Measurements from ENCODE around the gene LRTM1. TPM values are rescaled to one million over a fixed set of nuclear protein-coding genes. Genes with fewer than 3 reads are reported as not detected.

Gene LRTM1
- polyA plus RNA-seq, 3 donors, result not detected

DNA sequence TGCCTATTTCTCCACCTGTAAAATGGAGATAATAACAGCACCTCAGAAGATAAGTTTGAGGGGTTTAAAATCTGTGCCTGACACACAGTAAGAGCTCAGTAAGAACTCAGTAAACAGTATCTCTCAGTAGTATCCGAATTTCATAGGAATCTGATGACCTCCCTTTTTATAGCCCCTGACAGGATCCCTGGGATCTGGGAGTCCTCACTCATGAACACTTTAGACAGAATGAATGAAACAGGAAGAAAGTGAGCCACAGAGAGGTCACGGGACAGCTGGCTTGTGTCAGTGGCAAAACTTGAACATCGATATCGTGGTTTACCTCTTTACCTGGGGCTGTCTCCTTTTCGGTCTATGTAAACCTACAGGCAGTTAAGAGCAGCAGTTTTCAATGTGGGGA, 51.2 kb downstream of the LRTM1 start:
- no peak overlapping the region for H3K27ac ChIP-seq (ENCODE audit: low read depth in 1 of 2, low read length in 2 of 2)
- no peak for DNase-seq
- H3K4me1 Mint-ChIP-seq, result no peaks in the 10 kb centered on the region
- no peaks in the 10 kb centered on the region for H3K36me3 ChIP-seq (replicated peaks in 1 of 2; ENCODE audit: control insufficient read depth in 1 of 2, insufficient read depth in 2 of 2, low read length in 2 of 2)
- TF ChIP-seq, protein P1, sequence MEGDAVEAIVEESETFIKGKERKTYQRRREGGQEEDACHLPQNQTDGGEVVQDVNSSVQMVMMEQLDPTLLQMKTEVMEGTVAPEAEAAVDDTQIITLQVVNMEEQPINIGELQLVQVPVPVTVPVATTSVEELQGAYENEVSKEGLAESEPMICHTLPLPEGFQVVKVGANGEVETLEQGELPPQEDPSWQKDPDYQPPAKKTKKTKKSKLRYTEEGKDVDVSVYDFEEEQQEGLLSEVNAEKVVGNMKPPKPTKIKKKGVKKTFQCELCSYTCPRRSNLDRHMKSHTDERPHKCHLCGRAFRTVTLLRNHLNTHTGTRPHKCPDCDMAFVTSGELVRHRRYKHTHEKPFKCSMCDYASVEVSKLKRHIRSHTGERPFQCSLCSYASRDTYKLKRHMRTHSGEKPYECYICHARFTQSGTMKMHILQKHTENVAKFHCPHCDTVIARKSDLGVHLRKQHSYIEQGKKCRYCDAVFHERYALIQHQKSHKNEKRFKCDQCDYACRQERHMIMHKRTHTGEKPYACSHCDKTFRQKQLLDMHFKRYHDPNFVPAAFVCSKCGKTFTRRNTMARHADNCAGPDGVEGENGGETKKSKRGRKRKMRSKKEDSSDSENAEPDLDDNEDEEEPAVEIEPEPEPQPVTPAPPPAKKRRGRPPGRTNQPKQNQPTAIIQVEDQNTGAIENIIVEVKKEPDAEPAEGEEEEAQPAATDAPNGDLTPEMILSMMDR (IDR thresholded peaks at IDR 0.05), result no peak
- H3K9me3 ChIP-seq (replicated peaks in 1 of 2; ENCODE audit: control insufficient read depth in 1 of 2, insufficient read depth in 1 of 2, low read length in 2 of 2), result no peaks in the 10 kb centered on the region
- peaks cover 0 to 3% (median 0%) of the 10 kb centered on the region in 7 donors for H3K9me3 Mint-ChIP-seq
- no peak overlapping the region for H3K4me3 ChIP-seq (replicated peaks in 1 of 3; ENCODE audit: low read depth in 2 of 3, low read length in 3 of 3)
- no peak overlapping the region for H3K9ac ChIP-seq (ENCODE audit: insufficient read depth, low read length, poor library complexity, severe bottlenecking)
- H3K27ac Mint-ChIP-seq, result no peak overlapping the region
- no peaks in the 10 kb centered on the region for H3K79me2 ChIP-seq (ENCODE audit: insufficient read depth, low read length)
- no peaks in the 10 kb centered on the region for H3K36me3 Mint-ChIP-seq
- H4K20me1 ChIP-seq (ENCODE audit: insufficient read depth, low read length), result no peaks in the 10 kb centered on the region
- H3K4me2 ChIP-seq (replicated peaks; ENCODE audit: extremely low read depth, low read length, poor library complexity, severe bottlenecking), result no peak overlapping the region
- H3K27me3 Mint-ChIP-seq (ENCODE audit: low read depth in 3 of 3), result peaks cover 2 to 7% (median 6%) of the 10 kb centered on the region in 3 donors
- 100% methylated on average over 1 of the region's 5 CpGs for WGBS (ENCODE audit: insufficient coverage)
- H3K4me3 Mint-ChIP-seq, result no peak overlapping the region
- H3K27me3 ChIP-seq (ENCODE audit: control insufficient read depth in 2 of 2, insufficient read depth in 2 of 2, low read length in 2 of 2), result peaks cover 0 to 2% of the 10 kb centered on the region in 2 donors
- H3K4me1 ChIP-seq (ENCODE audit: control insufficient read depth in 1 of 2, insufficient read depth in 2 of 2, low read length in 2 of 2), result no peaks in the 10 kb centered on the region
- intact Hi-C loops (cut with micrococcal nuclease), result no loop called here
- H2AFZ ChIP-seq (ENCODE audit: insufficient read depth, low read depth, low read length, poor library complexity, severe bottlenecking), result no peak overlapping the region

GRCh38 chr3:54875596-54876268, 52.1 kb downstream of the LRTM1 start:
- H3K36me3 ChIP-seq (replicated peaks in 1 of 2; ENCODE audit: control insufficient read depth in 1 of 2, insufficient read depth in 2 of 2, low read length in 2 of 2), result no peaks in the 10 kb centered on the region
- no peaks in the 10 kb centered on the region for H3K9me3 ChIP-seq (replicated peaks in 1 of 2; ENCODE audit: control insufficient read depth in 1 of 2, insufficient read depth in 1 of 2, low read length in 2 of 2)

More at GRCh38 chr3:54875596-54876268, 52.1 kb downstream of the LRTM1 start:
- DNase-seq, result no peak
- TF ChIP-seq, protein P1 (IDR thresholded peaks at IDR 0.05), result no peak
- peaks cover 0 to 1% (median 0%) of the 10 kb centered on the region in 7 donors for H3K9me3 Mint-ChIP-seq
- Histone ChIP-seq H3K27ac (ENCODE audit: low read depth in 1 of 2, low read length in 2 of 2) (no peak overlapping the region), H2AFZ (ENCODE audit: insufficient read depth, low read depth, low read length, poor library complexity, severe bottlenecking) (no peak overlapping the region), H3K79me2 (ENCODE audit: insufficient read depth, low read length) (no peaks in the 10 kb centered on the region), H3K4me1 (ENCODE audit: control insufficient read depth in 1 of 2, insufficient read depth in 2 of 2, low read length in 2 of 2) (no peaks in the 10 kb centered on the region), H4K20me1 (ENCODE audit: insufficient read depth, low read length) (no peaks in the 10 kb centered on the region), H3K4me3 (replicated peaks in 1 of 3; ENCODE audit: low read depth in 2 of 3, low read length in 3 of 3) (no peak overlapping the region), H3K4me2 (replicated peaks; ENCODE audit: extremely low read depth, low read length, poor library complexity, severe bottlenecking) (no peak overlapping the region), H3K9ac (ENCODE audit: insufficient read depth, low read length, poor library complexity, severe bottlenecking) (no peak overlapping the region), H3K27me3 (ENCODE audit: control insufficient read depth in 2 of 2, insufficient read depth in 2 of 2, low read length in 2 of 2) (peaks cover 0 to 2% of the 10 kb centered on the region in 2 donors)
- H3K4me1 Mint-ChIP-seq, result no peaks in the 10 kb centered on the region
- WGBS (ENCODE audit: insufficient coverage), result 65% methylated on average over 5 of the region's 8 CpGs
- intact Hi-C loops (cut with micrococcal nuclease), result no loop called here
- peaks cover 3 to 7% (median 6%) of the 10 kb centered on the region in 3 donors for H3K27me3 Mint-ChIP-seq (ENCODE audit: low read depth in 3 of 3)
- H3K27ac Mint-ChIP-seq, result no peak overlapping the region
- H3K36me3 Mint-ChIP-seq, result no peaks in the 10 kb centered on the region
- H3K4me3 Mint-ChIP-seq, result no peak overlapping the region

All from CD14-positive monocyte (primary cell).